GM12874 (cell line): ENCODE data around the gene SMIM29.

ENCODE experiments used
- TF ChIP-seq, protein P1 (sequence below): IDR thresholded peaks from 2 replicates; pipeline ENCODE4 v1.5.1; 2011; ENCODE audit warnings: low read depth, mild to moderate bottlenecking, control low read depth, low read length, moderate library complexity; ENCODE audit not compliant: insufficient read depth

Gene SMIM29

DNA sequence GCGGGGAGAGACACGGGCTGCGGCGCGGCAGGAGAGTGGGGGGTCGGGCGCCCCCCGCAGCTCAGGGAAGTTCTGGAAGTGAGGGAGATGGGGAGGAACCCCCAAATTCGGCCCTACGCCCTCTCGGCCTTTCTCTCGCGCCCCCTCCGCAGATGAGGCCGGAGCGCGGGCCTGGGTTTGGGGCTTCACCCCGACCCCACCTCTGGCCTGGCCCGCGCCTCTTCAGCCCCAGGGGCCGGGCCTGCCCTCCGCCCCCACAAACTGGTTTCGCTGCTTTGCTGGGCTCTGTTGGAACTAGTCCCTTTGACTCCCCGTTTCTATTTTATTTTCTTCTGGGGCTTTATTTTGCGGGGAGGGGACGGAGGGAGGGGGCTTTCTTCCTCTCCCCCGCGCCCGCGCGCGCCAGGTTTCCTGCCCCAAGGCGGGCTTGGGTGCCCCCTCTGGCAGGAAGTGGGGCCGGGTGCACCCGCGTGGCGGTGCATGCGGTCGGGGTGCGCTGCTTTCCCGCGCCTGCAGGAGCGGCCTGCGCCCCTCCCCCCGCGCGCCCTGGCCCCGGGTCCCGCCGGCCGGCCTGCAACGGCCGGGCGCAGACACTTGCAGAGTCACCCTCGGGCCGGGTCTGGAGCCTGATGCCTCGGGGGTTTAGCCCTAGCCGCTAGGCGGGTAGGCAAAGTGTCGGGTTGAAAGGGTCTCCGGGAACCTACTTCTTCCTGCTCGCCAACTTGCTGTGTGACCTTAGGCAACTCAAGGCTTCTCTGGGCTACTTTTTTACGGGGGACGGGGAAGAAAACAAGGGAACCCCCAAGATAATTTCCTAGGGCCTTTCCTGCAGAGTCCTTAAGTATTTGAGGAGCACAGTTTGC, 10.9 kb downstream of the SMIM29 start:
- TF ChIP-seq, protein P1, sequence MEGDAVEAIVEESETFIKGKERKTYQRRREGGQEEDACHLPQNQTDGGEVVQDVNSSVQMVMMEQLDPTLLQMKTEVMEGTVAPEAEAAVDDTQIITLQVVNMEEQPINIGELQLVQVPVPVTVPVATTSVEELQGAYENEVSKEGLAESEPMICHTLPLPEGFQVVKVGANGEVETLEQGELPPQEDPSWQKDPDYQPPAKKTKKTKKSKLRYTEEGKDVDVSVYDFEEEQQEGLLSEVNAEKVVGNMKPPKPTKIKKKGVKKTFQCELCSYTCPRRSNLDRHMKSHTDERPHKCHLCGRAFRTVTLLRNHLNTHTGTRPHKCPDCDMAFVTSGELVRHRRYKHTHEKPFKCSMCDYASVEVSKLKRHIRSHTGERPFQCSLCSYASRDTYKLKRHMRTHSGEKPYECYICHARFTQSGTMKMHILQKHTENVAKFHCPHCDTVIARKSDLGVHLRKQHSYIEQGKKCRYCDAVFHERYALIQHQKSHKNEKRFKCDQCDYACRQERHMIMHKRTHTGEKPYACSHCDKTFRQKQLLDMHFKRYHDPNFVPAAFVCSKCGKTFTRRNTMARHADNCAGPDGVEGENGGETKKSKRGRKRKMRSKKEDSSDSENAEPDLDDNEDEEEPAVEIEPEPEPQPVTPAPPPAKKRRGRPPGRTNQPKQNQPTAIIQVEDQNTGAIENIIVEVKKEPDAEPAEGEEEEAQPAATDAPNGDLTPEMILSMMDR = peak; percentile 51

DNA sequence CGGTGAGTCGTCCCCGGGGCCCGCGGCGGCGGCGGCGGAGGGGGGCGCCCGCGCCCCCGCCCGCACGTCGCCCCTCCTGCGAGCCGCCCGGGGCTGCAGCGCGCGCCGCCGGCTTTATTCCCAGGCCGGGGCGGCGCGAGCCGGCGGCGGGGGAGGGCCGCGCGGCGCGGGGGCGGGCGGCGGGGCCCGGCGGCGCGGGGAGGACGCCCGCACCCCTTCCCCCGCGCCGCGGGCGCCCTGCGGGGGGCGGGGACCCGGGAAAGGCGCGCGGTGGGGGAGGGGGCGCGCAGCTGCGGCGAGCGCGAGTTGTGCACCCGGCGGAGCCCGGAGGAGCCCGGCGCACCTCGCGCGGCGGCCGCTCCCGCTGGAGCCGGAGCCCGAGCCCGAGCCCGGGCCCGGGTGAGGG, 11.5 kb downstream of the SMIM29 start:
- TF ChIP-seq, protein P1 = no peak

DNA sequence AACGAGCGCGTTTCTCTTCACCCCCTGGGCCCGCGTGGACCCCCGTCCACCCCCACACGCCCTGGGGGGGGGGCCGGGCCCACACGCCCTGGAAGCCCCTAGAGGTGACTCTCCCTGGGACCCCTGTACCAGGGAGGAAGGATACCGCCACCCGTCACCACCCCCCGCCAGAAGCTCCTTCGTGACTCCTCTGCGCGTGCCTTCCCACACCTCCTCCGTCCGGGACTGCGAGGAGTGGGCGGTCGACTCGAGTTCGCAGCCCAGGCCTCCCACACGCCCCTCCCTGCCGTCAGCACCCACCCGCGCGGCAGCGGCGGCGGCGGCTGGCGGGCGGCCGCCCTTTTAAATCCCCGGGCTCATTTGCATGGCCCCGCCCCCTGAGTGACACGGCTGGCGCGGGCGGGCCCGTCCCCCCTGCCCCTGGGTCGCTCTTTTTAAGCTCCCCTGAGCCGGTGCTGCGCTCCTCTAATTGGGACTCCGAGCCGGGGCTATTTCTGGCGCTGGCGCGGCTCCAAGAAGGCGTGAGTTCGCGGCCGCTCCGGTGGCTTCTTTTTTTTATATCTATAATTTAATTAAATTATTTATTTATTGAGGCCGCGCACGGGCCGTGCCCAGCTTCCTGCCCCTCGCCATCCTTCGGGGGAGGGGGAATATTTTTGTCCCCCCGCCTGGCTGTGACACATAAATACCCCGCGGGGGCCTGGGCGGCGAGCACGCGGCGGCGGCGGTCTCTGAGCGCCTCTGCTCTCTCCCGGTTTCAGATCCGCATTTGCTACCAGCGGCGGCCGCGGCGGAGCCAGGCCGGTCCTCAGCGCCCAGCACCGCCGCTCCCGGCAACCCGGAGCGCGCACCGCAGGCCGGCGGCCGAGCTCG, 12.1 kb downstream of the SMIM29 start, which contains the start of gene HMGA1:
Gene HMGA1 (plus strand): TSS at position 431 of the 873 bp plus-strand sequence. CDS start 3,908 bp downstream, outside the sequence.
- TF ChIP-seq, protein P1 = no peak

DNA sequence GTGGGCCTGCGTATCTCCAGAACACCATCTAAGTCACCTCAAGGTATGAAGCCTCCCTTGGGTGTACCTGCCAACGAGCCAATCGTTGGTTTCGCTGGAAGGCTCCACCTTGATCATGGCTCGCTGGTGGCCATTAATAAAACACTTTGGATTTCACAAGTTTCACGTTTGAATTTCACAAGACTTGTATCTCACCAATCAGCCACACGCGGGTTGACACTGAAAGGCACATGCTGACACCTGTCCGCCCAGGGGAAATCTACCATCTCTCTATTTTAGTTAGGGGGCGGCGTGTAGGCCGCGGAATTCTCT, 12.7 kb downstream of the SMIM29 start:
- TF ChIP-seq, protein P1 = no peak

DNA sequence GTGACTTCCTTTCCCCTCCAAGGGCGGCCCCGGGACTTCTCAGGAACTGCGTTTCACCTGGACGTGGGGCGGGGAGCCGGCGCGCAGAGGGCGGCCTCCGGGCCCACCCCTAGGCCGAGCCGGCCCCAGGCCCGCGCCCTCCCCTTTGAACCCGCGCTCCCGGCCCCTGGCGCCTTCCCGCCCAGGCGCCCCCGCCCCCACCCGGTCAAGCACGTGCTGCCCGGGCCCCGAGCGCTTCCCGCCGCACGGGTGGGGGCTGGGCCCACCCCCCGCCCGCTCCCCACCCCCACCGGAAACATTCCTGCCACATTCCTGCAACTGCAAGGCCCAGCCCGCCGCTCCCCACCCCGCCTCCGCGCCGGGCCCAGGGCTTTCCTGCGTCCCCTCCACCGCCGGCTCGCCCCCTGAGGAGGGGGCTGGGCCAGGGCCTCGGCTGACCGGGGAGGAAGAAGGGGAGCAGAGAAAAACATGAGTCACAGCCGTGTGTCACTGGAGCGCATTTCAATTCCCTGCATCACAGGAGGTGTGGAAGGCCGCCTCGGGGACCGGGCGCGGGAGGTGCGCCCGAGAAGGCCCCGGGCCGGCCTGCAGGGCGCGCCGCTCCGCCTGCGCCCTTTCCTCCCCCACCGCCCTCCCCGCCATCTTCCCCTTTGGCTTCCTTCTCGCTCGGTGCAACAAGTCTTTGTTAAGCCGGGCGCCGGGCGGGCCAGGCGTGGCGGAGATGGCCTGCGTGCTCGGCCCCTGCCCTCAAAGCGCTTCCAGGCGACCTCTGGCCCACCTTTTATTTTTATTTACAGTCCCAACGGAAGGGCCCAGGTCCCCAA, 13.3 kb downstream of the SMIM29 start:
- TF ChIP-seq, protein P1 = no peak

DNA sequence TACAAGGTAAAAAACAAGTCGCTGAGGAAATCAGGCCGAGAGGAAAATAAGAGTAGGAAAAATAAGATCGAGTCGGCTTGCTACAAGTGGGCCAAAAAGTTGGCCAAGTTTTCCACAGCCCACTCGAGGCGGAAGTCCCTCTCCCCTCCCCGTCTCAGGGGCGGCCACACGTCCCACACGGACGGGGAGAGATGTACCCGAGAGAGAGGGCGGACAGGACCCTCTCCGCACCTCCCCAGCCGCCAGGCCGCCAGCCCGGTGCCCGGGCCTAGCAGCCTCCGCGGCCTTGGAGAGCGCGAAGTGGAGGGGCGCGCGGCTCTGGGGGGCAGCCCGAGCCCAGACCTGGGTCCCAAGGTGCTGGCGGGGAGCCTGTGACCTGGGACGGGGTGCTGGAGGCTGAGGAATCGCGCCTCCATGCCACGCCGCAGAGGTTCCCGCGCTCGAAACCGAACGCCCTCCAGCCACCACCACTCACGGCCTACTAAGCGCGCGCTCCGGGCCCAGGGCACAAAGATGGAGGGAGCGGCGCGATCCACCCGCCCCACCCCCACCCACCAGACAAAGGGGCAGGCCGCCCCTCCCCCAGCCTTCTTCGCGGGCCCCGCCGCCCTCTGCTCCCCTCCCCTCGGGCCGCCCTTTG, 14.0 kb downstream of the SMIM29 start:
- TF ChIP-seq, protein P1 = no peak
